OCI-LY7 (cell line): ENCODE data around the gene OPCML. TPM values are rescaled to one million over a fixed set of nuclear protein-coding genes. Genes with fewer than 3 reads are reported as not detected.

Source experiments
- BruUV-seq: library from RNA; stranded (reverse); fragments of 400-500 nt; replicated peaks from 2 replicates; lab custom pipeline; 2021; lab: Mats Ljungman, UMichigan
- CTCF ChIA-PET: fragments of 300-600 bp; sonication (Branson Sonifier 250); formaldehyde crosslinking; loops from one replicate; lab custom pipeline; 2022; ENCODE audit warnings: antibody characterized with exemption; ENCODE audit not compliant: unreplicated experiment; lab: Charles Lee
- POLR2A ChIA-PET: fragments of 300-600 bp; sonication (Branson Sonifier 250); formaldehyde crosslinking; loops from one replicate; lab custom pipeline; 2022; ENCODE audit warnings: antibody characterized with exemption; lab: Charles Lee
- DNase-seq: peaks from one replicate; pipeline ENCODE4 v3.0.0-alpha.2; 2015; ENCODE audit warnings: low spot score
- H2AFZ ChIP-seq: fragments of 200-600 bp; sonication (generic), shearing (Covaris generic); 2 replicates; pipeline ENCODE4 v1.6.1; 2014; ENCODE audit warnings: mild to moderate bottlenecking, antibody characterized with exemption, low read length, moderate library complexity
- H3K27ac ChIP-seq: fragments of 200-600 bp; sonication (generic); 2 replicates; pipeline ENCODE4 v1.5.1; 2014; ENCODE audit warnings: mixed run types, low read depth, mild to moderate bottlenecking, moderate library complexity, low read length, inconsistent platforms; ENCODE audit not compliant: poor library complexity, severe bottlenecking
- H3K36me3 ChIP-seq: fragments of 200-600 bp; sonication (generic); 2 replicates; pipeline ENCODE4 v1.6.1; 2014; ENCODE audit warnings: mild to moderate bottlenecking, antibody characterized with exemption, low read length, moderate library complexity, mixed read lengths; ENCODE audit not compliant: insufficient read depth
- H3K4me1 ChIP-seq: fragments of 200-600 bp; sonication (generic); 2 replicates; pipeline ENCODE4 v1.5.1; 2014; ENCODE audit warnings: mild to moderate bottlenecking, low read length; ENCODE audit not compliant: insufficient read depth, poor library complexity, severe bottlenecking
- H3K4me2 ChIP-seq: fragments of 200-600 bp; sonication (generic); 2 replicates; pipeline ENCODE4 v1.6.1; 2014; ENCODE audit warnings: mild to moderate bottlenecking, low read length
- H3K4me3 ChIP-seq: fragments of 200-600 bp; sonication (generic); 2 replicates; pipeline ENCODE4 v1.5.1; 2014; ENCODE audit warnings: mild to moderate bottlenecking, low read depth, low read length; ENCODE audit not compliant: poor library complexity, severe bottlenecking
- H3K79me2 ChIP-seq: fragments of 200-600 bp; sonication (generic); 2 replicates; pipeline ENCODE4 v1.6.1; 2016; ENCODE audit warnings: low read depth, mild to moderate bottlenecking, low read length, moderate library complexity, mixed read lengths; ENCODE audit not compliant: insufficient read depth
- H3K9me2 ChIP-seq: fragments of 200-600 bp; sonication (generic); 2 replicates; pipeline ENCODE4 v1.6.1; 2016; ENCODE audit warnings: mild to moderate bottlenecking, low read length, mixed read lengths; ENCODE audit not compliant: insufficient read depth
- H3K9me3 ChIP-seq: fragments of 200-600 bp; sonication (generic); 2 replicates; pipeline ENCODE4 v1.6.1; 2014; ENCODE audit warnings: mild to moderate bottlenecking, mixed run types, low read length, mixed read lengths
- H4K20me1 ChIP-seq: fragments of 200-600 bp; sonication (generic); 2 replicates; pipeline ENCODE4 v1.6.1; 2014; ENCODE audit warnings: mild to moderate bottlenecking, antibody characterized with exemption, low read length, moderate library complexity, mixed read lengths; ENCODE audit not compliant: insufficient read depth
- CTCF ChIP-seq: fragments of 200-600 bp; sonication (generic); conservative IDR thresholded peaks from 2 replicates; pipeline ENCODE4 v1.5.1; 2014; ENCODE audit warnings: mild to moderate bottlenecking, antibody characterized with exemption, low read length, moderate library complexity, mixed read lengths
- EZH2phosphoT487 ChIP-seq: fragments of 200-600 bp; sonication (generic); IDR thresholded peaks from 2 replicates; pipeline ENCODE4 v1.6.1; 2018; ENCODE audit warnings: low read depth, borderline replicate concordance, mild to moderate bottlenecking, mixed run types, antibody characterized with exemption, low read length, moderate library complexity, mixed read lengths
- intact Hi-C: fragments of 100-400 bp; cut with micrococcal nuclease; formaldehyde crosslinking; loops from one replicate; pipeline ENCODE4 v1.10.0; 2022; ENCODE audit not compliant: unreplicated experiment
- total RNA-seq, 2 experiments: library from RNA; depleted of rRNA in 1 of 2; stranded (reverse); fragments of >200 nt in 1 of 2; shearing (Covaris generic) in 1 of 2; gene quantifications; 2 replicates each; pipeline ENCODE4 v1.2.3, GENCODE V29; 2014 to 2022

The OPCML gene
- total RNA-seq, 2 experiments from 2014 or later, result not detected

- BruUV-seq, result no TSS peak
- H3K27ac ChIP-seq, result no peak overlapping the region
- H3K4me1 ChIP-seq, result no peaks in the 10 kb centered on the region
- ChIA-PET POLR2A (no interaction called here), CTCF (no interaction called here)
- no peaks in the 10 kb centered on the region for H3K36me3 ChIP-seq
- no peaks in the 10 kb centered on the region for H3K9me2 ChIP-seq
- H3K4me3 ChIP-seq, result no peak overlapping the region
- no peaks in the 10 kb centered on the region for H3K79me2 ChIP-seq
- intact Hi-C loops, result no loop called here
- H3K9me3 ChIP-seq, result no peaks in the 10 kb centered on the region
- H3K4me2 ChIP-seq, result no peak overlapping the region
- no peak for TF ChIP-seq EZH2phosphoT487
- TF ChIP-seq CTCF, result no peak
- H4K20me1 ChIP-seq, result no peaks in the 10 kb centered on the region
- no peak for DNase-seq
- H2AFZ ChIP-seq, result no peak overlapping the region
Measured at GRCh38 chr11:133082453-133082781, 449.9 kb downstream of the OPCML start.

GRCh38 chr11:133081730-133082452, 450.4 kb downstream of the OPCML start:
- H3K36me3 ChIP-seq, result no peaks in the 10 kb centered on the region
- DNase-seq, result no peak
- no peak overlapping the region for H2AFZ ChIP-seq
- no peaks in the 10 kb centered on the region for H3K9me3 ChIP-seq
- H3K79me2 ChIP-seq, result no peaks in the 10 kb centered on the region
- CTCF ChIA-PET, result no interaction called here
- no peaks in the 10 kb centered on the region for H4K20me1 ChIP-seq
- H3K4me2 ChIP-seq, result no peak overlapping the region
- no TSS peak for BruUV-seq
- H3K4me3 ChIP-seq, result no peak overlapping the region
- H3K4me1 ChIP-seq, result no peaks in the 10 kb centered on the region
- H3K9me2 ChIP-seq, result no peaks in the 10 kb centered on the region
- H3K27ac ChIP-seq, result no peak overlapping the region
- intact Hi-C loops, result no loop called here
- TF ChIP-seq EZH2phosphoT487 (no peak), CTCF (no peak)
- POLR2A ChIA-PET, result no interaction called here

DNA sequence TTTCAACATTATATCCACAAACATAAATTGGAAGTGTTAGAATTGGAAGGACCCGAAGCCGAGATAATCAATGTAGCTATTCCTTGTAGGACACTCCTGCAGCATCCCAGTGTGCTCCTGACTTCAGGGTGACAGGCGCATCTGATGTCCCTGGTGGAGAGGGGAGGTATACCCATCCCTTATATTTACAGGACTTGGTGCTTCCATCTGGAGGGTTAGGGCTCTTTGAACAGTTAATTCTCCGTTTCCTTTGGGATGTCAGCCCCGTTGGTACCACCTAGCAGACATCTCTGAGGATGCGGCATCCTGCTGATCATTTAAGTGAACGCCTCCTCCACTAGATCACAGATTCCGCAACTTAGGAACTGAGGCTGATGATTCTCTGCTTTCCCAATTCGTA, 451.3 kb downstream of the OPCML start:
- TF ChIP-seq CTCF (no peak), EZH2phosphoT487 (no peak)
- Histone ChIP-seq H3K27ac (no peak overlapping the region), H3K4me1 (no peaks in the 10 kb centered on the region), H3K79me2 (no peaks in the 10 kb centered on the region), H3K4me3 (no peak overlapping the region), H3K9me3 (no peaks in the 10 kb centered on the region), H3K9me2 (no peaks in the 10 kb centered on the region), H3K4me2 (no peak overlapping the region), H3K36me3 (no peaks in the 10 kb centered on the region), H4K20me1 (no peaks in the 10 kb centered on the region), H2AFZ (no peak overlapping the region)
- ChIA-PET CTCF (no interaction called here), POLR2A (interaction anchor here (0.6 to 0.7 kb wide), 2 partner anchors 220 to 278 kb away, joined by 3 to 4 read pairs; no protein-coding TSS in a partner anchor)
- intact Hi-C loops, result no loop called here
- DNase-seq, result no peak
- BruUV-seq, result no TSS peak
